Fibroblast of skin of back (primary cell): ENCODE data around the gene PDCD4.
"Not testable (repeated sequence)": the region's sequence is repeated elsewhere in the genome, so short reads cannot be mapped to it uniquely, and the experiment has no call there.

Experiments
- DNase-seq: peaks from one replicate; pipeline ENCODE4 v3.0.0-alpha.2; 2013

The PDCD4 gene

GRCh38 chr10:110885932-110886674, 14.4 kb downstream of the PDCD4 start:
- DNase-seq, result no peak

DNA sequence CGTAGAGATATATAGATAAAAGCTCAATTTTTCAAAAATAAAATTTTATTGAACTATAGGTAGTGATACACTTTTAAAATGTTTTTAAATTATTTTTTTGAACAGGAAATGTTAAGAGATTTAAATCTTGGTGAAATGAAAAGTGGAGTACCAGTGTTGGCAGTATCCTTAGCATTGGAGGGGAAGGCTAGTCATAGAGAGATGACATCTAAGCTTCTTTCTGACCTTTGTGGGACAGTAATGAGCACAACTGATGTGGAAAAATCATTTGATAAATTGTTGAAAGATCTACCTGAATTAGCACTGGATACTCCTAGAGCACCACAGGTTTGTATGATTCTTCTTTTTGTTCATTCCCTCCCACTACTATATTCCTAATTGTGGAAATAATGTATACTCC, 15.8 kb downstream of the PDCD4 start:
- no peak for DNase-seq

GRCh38 chr10:110892602-110893288, 21.0 kb downstream of the PDCD4 start:
- no peak for DNase-seq

DNA sequence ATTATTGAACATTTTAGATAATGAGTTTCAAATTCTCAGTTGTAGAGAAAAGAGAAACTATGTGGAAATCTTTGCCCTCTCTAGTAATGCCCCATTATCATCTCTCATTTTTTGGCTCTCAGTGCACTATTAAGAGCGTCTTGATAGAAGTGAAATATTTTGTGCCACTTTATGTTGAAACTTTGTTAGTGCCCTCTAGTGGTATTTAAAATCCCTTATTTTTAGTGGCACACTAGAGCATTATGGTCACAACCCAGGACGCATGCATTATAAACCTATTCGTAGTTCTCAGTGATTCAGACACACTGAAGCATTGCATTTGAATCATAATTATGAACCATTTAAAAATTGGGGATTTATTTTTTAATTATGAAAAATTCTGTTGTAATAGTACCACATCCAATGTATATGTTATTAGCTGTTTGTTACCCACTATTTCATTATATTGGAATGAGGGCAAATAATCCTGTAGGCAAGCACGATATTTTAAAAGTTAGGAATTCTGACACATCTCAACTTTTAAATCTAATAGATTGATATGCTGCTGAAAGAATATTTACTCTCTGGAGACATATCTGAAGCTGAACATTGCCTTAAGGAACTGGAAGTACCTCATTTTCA, 21.9 kb downstream of the PDCD4 start:
- peak; percentile 54 for DNase-seq

DNA sequence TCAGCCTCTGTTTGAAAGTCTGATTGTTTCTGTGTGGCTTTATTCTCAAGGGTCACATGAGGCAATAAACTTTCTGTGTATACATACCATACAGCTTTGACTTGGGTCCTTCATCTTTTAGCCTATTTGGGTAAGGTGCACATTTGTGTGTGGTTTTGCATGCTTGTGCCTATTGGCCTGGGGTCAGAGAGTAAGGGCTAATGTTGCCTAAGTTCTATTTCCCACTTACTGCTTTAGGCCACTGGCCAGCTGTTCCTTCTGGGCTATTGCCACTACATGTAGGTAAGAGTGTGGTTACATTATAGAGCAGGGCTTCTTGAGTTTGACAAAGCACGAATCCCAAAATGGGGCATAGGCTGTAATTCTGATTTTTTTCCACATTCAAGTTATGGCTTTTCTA, 25.5 kb downstream of the PDCD4 start:
- DNase-seq, result no peak

GRCh38 chr10:110898391-110898790, 26.7 kb downstream of the PDCD4 start:
- peak; percentile 43 for DNase-seq

GRCh38 chr10:110900983-110901382, 29.3 kb downstream of the PDCD4 start:
- no peak for DNase-seq

GRCh38 chr10:110901954-110902819, 30.5 kb downstream of the PDCD4 start:
- DNase-seq, result peak; percentile 54

- peak; percentile 12 for DNase-seq
These were observed 31.9 kb downstream of the PDCD4 start for GRCh38 chr10:110903280-110904278.

DNA sequence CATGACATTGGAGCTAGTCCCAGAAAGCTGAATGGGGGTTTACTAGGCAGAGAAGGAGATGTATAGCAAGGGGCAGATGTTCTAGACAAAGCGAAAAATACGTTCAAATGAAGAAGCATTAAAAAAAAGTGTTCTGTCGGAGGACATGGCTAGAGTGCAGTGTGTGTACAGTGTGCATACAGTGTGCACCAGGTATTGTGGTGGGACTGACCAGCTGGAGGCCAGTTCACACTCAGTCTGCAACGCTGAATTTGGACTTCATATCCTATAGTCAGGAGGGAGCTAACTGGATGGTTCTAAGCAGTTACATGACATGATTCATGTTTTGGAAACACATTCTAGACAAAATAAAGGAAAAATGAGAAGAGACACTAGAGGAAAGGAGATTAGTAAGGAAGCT, 38.4 kb downstream of the PDCD4 start:
- DNase-seq, result peak; percentile 26

DNA sequence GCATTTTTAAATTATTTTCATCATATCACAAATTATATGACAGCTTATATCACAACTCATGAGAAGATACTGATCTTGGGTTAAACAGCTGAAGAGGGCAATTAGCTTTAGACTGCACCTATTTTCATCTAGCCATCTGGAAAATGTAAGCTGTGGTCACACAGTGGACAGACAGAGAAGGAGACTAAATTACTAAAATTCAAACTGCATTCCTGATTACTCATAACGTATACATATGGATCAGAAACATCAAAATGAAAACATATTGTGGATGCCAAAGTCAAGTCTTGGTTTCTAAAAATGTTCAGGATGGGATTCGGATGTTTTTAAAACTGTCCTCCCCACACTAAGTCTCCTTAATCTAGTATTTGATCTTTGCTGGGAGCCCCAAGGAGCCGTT, 40.6 kb downstream of the PDCD4 start:
- DNase-seq, result peak; percentile 92

DNA sequence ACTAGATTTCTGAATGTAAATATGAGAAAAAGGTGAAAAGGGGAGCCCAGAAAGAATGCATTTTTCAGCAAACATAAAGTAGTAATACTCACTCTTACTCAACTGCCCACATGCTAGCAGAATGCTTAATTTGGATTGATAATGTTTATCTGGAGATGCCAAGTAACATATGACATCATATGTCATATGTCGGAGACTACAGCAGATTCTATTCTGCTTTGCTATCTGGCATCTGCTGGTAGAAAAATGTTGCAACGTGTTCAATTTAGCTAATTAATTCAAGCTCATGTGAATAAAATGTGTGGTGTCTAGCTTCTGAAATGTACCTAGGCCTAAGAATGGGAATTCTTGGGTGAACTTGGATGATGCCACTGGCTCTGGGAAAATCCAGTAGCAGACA, 42.7 kb downstream of the PDCD4 start:
- DNase-seq, result peak; percentile 8

- DNase-seq, result no peak
These were observed 43.3 kb downstream of the PDCD4 start for GRCh38 chr10:110915035-110915434.

DNA sequence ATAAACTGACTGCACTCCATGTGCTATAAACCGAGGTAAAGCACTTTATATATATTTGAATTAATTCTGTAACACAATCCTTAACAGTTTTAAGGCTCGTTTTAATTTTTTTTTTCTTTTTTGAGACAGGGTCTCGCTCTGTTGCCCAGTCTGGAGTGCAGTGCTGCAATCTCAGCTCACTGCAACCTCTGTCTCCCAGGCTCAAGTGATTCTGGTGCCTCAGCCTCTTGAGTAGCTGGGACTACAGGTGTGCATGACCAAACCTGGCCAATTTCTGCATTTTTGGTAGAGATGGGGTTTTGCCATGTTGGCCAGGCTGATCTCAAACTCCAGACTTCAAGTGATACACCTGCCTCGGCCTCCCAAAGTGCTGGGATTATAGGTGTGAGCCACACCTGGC, 43.9 kb downstream of the PDCD4 start:
- DNase-seq, result not testable (repeated sequence)

- peak; percentile 94 for DNase-seq
These were observed 45.0 kb downstream of the PDCD4 start for GRCh38 chr10:110916554-110917346.

DNA sequence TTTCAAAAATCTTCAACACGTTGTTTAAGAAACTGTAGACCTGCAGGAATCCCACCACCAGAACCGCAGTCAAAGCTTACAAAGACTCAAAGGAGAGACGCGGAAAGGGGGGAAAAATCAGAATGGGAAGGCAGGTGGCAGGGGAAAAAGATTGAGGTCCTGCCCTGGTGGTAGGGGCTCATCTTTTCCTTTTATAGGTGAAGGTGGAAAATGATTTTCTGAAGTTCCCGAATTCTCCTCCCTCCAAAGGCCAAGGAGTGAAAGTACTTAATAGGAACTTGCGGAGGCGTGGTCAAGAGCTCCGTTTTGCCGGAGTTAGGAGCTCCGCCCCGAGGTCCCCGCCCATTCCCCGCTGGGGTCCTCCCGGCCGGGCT, 46.5 kb downstream of the PDCD4 start:
- DNase-seq, result peak; percentile 97

DNA sequence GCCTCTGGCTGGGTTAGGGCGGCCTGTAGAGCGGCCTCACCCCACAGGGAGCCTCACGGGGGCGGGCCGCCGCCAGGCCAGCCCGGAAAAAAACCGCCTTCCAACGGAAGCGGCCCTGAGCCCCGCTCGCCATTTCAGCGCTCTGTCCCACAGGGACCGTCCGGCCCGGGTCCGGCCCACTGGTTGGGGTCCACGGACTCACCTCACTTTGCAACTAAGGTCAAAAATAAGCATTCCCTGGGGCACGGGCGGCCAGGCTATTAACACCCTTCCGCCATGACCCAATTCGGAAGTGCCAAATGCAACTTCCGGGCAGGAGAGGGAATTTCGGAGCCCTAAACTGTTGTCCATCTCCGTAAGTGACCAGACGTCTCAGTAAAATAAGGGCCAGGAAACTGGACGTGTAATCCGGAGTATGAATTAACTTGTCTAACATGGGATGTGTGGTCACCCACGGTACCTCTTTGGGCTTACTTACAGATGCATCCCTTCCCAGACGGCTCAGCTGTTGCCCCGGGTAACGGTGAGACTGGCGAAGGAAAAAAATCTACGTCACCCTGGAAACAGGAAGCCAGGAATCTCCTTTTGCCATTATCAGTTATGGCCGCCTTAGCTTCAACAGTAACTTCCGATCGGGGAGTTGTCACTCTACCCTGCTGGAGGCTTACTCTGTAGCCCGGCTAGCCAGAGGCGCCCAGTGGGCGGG, 47.1 kb downstream of the PDCD4 start, which contains the start of gene BBIP1:
BBIP1 (minus strand) TSS at position 538 of the 706 bp plus-strand sequence. CDS start 1,023 bp downstream, outside the sequence.
- peak; percentile 100 for DNase-seq

DNA sequence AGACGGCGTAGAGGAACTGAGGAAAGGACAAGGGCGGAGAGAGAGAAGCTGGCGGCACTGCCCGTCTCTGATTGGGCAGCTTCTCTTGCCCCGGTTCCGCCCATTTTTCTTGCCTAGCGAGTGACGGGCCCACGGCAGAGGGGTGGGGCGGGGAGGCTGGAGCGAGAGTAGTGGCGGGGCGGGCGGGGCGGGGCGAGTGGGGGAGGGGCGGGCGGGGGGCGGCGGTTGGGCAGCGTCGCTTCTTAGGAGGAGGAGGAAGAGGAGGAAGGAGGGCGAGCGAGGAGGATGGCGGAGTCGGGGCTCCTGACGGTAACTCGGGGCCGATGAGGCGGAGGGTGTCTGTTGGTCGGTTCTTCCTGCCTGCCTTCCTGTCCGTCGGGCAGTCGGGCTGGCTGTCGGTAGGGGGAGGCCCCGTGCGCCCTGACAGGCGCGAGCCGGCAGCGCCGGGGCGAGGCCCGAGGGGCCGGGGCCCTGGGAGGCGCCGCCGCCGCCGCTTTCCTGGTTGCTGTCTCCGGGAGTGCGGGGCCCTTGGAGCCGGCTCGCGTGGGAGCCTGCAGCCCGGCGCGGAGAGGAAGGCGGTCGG, 47.7 kb downstream of the PDCD4 start, which contains the start of gene SHOC2:
SHOC2 (plus strand) TSS at position 256 of the 583 bp plus-strand sequence. CDS start 44,755 bp downstream, outside the sequence.
- no peak for DNase-seq
